G401 (cell line): ENCODE data around the gene HES6. TPM values are rescaled to one million over a fixed set of nuclear protein-coding genes. Genes with fewer than 3 reads are reported as not detected.

ENCODE experiments used
- DNase-seq: peaks from one replicate; pipeline ENCODE4 v3.0.0-alpha.2; 2015; ENCODE audit warnings: low spot score
- in situ Hi-C: cut with HindIII; loops from 2 replicates; pipeline ENCODE4 v1.10.0; 2016; ENCODE audit warnings: low sequenced_read_pairs, mixed read lengths
- total RNA-seq: library from RNA; depleted of rRNA; stranded (reverse); fragments of >200 nt; shearing (Covaris generic); gene quantifications from 2 replicates; pipeline ENCODE4 v1.2.3, GENCODE V29; 2014

The HES6 gene
- total RNA-seq, 1 experiment from 2014 or later: 56.0 TPM

- in situ Hi-C loops: no loop called here
- peak; percentile 68 for DNase-seq
Measured at GRCh38 chr2:238240757-238241711, 1.2 kb upstream of the HES6 start.

- in situ Hi-C loops: no loop called here
- DNase-seq: no peak
Measured at GRCh38 chr2:238239543-238239862, 335 bp downstream of the HES6 start.

GRCh38 chr2:238238766-238239542 is 884 bp downstream of the HES6 start:
- no peak for DNase-seq
- in situ Hi-C loops: no loop called here

GRCh38 chr2:238238311-238238765 is 1.5 kb downstream of the HES6 start:
- no peak for DNase-seq
- in situ Hi-C loops: no loop called here

- in situ Hi-C loops: no loop called here
- DNase-seq: no peak
Measured at GRCh38 chr2:238237431-238238135, 2.3 kb downstream of the HES6 start.

GRCh38 chr2:238236571-238236970 is 3.3 kb downstream of the HES6 start:
- DNase-seq: no peak
- in situ Hi-C loops: no loop called here

GRCh38 chr2:238235856-238236255 is 4.0 kb downstream of the HES6 start:
- no peak for DNase-seq
- in situ Hi-C loops: no loop called here

- DNase-seq: no peak
- in situ Hi-C loops: no loop called here
Measured at GRCh38 chr2:238235331-238235732, 4.5 kb downstream of the HES6 start.

GRCh38 chr2:238233625-238234024 is 6.2 kb downstream of the HES6 start:
- in situ Hi-C loops: no loop called here
- DNase-seq: no peak

- in situ Hi-C loops: no loop called here
- DNase-seq: no peak
Measured at GRCh38 chr2:238231809-238232208, 8.0 kb downstream of the HES6 start.

GRCh38 chr2:238231251-238231793 is 8.5 kb downstream of the HES6 start:
- in situ Hi-C loops: no loop called here
- peak; percentile 82 for DNase-seq

GRCh38 chr2:238230699-238231098 is 9.1 kb downstream of the HES6 start:
- in situ Hi-C loops: no loop called here
- no peak for DNase-seq

- DNase-seq: peak; percentile 41
- in situ Hi-C loops: no loop called here
Measured at GRCh38 chr2:238228700-238229099, 11.1 kb downstream of the HES6 start.

- no peak for DNase-seq
Measured at GRCh38 chr2:238227587-238228032, 12.2 kb downstream of the HES6 start.

GRCh38 chr2:238226698-238227586 is 12.9 kb downstream of the HES6 start:
- no peak for DNase-seq
- in situ Hi-C loops: no loop called here

More at GRCh38 chr2:238227587-238228032, 12.2 kb downstream of the HES6 start:
- in situ Hi-C loops: no loop called here

- DNase-seq: no peak
- in situ Hi-C loops: no loop called here
Measured at GRCh38 chr2:238225911-238226697, 13.7 kb downstream of the HES6 start.

GRCh38 chr2:238225121-238225520 is 14.7 kb downstream of the HES6 start:
- in situ Hi-C loops: no loop called here
- DNase-seq: no peak
